GM13977 (cell line): Measurements from ENCODE around the gene CREBBP.

ENCODE experiments used
- DNase-seq: peaks from one replicate; pipeline ENCODE4 v3.0.0; 2012; ENCODE audit warnings: low spot score
- CTCF ChIP-seq: IDR thresholded peaks from 2 replicates; pipeline ENCODE4 v1.5.1; 2012; ENCODE audit warnings: mild to moderate bottlenecking, control low read depth; ENCODE audit not compliant: insufficient read depth; ENCODE audit errors: extremely low read depth, missing control alignments
- in situ Hi-C: fragments of 300-500 bp; cut with MboI; formaldehyde crosslinking; loops from one replicate; pipeline ENCODE4 v1.12.0; 2022; ENCODE audit warnings: low sequenced_read_pairs, low pct_unique_long_range_greater_than_20kb, mixed read lengths, inconsistent platforms; ENCODE audit not compliant: unreplicated experiment

The CREBBP gene

GRCh38 chr16:3774156-3774767 is 106.3 kb downstream of the CREBBP start:
- TF ChIP-seq CTCF, result no peak
- DNase-seq, result no peak
- in situ Hi-C loops, result no loop called here

GRCh38 chr16:3773663-3774062 is 106.8 kb downstream of the CREBBP start:
- no peak for DNase-seq
- TF ChIP-seq CTCF, result no peak
- in situ Hi-C loops, result no loop called here

- no peak for DNase-seq
- no peak for TF ChIP-seq CTCF
- in situ Hi-C loops, result no loop called here
Observed at GRCh38 chr16:3771513-3771912, 109.0 kb downstream of the CREBBP start.

- in situ Hi-C loops, result no loop called here
- no peak for DNase-seq
- no peak for TF ChIP-seq CTCF
Observed at GRCh38 chr16:3770530-3770929, 110.0 kb downstream of the CREBBP start.

GRCh38 chr16:3769942-3770341 is 110.6 kb downstream of the CREBBP start:
- in situ Hi-C loops, result no loop called here
- no peak for DNase-seq
- no peak for TF ChIP-seq CTCF

- DNase-seq, result no peak
- no peak for TF ChIP-seq CTCF
- in situ Hi-C loops, result no loop called here
Observed at GRCh38 chr16:3769013-3769412, 111.5 kb downstream of the CREBBP start.
